ENCODE results near the gene ITGAD. TPM values are rescaled to one million over a fixed set of nuclear protein-coding genes. Genes with fewer than 3 reads are reported as not detected.

Gene ITGAD
- total RNA-seq, 1 donor from 2014 or later, result not detected

DNA sequence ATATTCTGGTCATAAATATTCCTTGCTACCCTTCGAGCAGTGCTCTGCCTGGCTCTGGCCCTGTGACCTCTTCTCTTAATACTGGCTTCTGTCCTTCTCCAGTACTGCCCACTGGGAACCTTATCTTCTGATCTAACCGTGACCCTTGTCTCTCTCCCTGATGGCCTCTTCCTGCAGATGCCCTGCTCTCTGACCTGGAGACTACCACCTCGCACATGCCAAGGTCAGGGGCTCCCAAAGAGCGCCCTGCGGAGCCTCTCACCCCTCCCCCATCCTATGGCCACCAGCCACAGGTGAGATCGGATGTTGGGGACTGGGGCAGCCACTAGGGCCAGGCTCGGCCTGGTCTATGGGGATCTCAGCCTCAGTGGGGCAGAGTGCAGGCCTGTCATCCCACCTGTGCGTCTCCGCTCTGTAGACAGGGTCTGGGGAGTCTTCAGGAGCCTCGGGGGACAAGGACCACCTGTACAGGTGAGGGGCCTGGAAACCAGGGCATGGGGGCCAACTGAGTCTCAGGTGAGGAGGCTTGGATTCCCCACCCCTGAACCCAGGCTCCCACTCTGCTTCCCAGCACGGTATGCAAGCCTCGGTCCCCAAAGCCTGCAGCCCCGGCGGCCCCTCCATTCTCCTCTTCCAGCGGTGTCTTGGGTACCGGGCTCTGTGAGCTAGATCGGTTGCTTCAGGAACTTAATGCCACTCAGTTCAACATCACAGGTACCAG lies 80.3 kb downstream of the ITGAD start:
- intact Hi-C loops (cut with micrococcal nuclease), result no loop called here

DNA sequence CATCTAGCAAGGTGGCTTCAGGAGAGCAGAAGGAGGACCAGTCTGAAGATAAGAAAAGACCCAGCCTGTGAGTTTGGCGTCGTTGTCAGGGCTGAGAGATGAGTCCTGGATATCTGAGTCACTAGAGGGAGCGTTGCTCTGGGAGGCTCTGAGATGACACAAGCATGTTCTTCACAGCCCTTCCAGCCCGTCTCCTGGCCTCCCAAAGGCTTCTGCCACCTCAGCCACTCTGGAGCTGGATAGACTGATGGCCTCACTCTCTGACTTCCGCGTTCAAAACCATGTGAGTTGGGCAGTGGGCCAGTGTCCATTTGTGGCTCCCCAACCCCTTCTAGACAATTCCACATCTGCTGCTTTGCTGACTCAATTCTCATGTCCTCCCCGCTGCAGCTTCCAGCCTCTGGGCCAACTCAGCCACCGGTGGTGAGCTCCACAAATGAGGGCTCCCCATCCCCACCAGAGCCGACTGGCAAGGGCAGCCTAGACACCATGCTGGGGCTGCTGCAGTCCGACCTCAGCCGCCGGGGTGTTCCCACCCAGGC lies 81.1 kb downstream of the ITGAD start:
- intact Hi-C loops (cut with micrococcal nuclease), result no loop called here

DNA sequence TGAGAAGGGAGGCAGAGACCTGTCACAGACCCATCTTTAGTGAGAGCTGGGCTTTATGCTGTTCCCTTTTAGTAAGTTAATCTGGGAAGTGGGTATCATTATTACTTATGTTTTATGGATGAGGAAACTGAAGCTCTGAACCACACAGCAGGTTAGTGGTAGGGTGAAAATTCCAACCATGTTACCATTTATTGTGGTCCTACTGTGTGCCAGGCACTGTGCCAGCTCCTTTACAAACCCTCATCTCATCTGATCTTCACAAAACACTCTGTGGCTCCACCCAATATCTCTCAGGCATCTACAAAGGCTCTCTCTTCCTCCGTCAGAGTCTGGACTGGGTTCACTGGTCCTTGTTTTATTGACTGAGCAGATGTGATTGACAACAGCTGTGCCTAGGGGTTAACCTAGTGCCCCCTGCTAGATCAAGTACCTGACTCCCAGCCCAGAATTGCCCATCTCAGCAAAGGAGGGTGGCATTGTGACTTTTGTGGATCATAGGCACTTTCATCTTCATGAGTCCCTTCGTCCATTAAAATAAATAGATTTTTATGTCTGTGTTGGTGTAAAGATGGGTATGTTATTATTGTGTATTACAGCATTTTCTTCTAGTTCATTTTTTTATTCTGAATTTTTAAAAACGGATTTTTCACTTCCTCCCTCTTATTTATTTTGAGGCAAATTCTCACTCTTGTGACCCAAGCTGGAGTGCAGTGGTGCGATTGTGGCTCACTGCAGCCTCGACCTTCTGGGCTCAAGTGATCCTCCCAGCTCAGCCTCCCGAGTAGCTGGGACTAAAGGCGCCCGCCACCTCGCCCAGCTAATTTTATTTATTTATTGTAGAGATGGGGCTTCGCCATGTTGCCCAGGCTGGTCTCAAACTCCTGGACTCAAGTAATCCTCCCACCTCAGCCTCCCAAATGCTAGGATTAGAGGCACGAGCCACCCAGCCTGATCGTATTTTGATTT lies 81.9 kb downstream of the ITGAD start:
- intact Hi-C loops (cut with micrococcal nuclease), result loop anchor here (5.0 kb wide), 3 partner anchors 48 to 392 kb away; partner anchors contain the start of gene COX6A2

DNA sequence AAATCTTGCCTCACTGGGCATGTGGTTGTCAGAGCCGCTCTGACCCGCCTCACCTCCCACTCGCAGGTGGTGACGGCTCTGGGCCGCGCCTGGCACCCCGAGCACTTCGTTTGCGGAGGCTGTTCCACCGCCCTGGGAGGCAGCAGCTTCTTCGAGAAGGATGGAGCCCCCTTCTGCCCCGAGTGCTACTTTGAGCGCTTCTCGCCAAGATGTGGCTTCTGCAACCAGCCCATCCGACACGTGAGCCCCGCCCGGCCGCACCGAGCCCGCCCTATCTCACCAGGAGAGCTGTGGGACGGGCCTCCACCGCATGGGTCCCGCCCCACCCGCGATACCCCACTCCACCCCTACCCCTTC lies 82.8 kb downstream of the ITGAD start:
- intact Hi-C loops (cut with micrococcal nuclease), result loop anchor here (1.0 to 5.0 kb wide), 5 partner anchors 11 to 391 kb away; partner anchors contain the start of gene COX6A2

Other genes with a start within 250 kb of the ITGAD start
- 1.1 and 2.1 TPM in 2 replicates for gene PRSS36, start 243.3 kb upstream of the ITGAD start, total RNA-seq
- 718 and 732 TPM in 2 replicates for gene FUS, start 213.2 kb upstream of the ITGAD start, total RNA-seq
- 96.1 and 98.3 TPM in 2 replicates for gene PYCARD, start 190.6 kb upstream of the ITGAD start, total RNA-seq
- 0.12 TPM in 1 of 2 replicates, not detected in the other for gene TRIM72, start 179.2 kb upstream of the ITGAD start, total RNA-seq
- not detected in 2 replicates for gene PYDC1, start 176.2 kb upstream of the ITGAD start, total RNA-seq
- 88.2 and 91.3 TPM in 2 replicates for gene ITGAM, start 133.4 kb upstream of the ITGAD start, total RNA-seq
- gene ITGAX, start 38.2 kb upstream of the ITGAD start, total RNA-seq, result 137 and 142 TPM in 2 replicates
- not detected in 2 replicates for gene COX6A2, start 35.0 kb downstream of the ITGAD start, total RNA-seq
- 0.22 and 0.24 TPM in 2 replicates for gene ZNF843, start 49.5 kb downstream of the ITGAD start, total RNA-seq
- 15.2 and 16.0 TPM in 2 replicates for gene ARMC5, start 66.2 kb downstream of the ITGAD start, total RNA-seq
- 0.56 and 0.78 TPM in 2 replicates for gene TGFB1I1, start 78.8 kb downstream of the ITGAD start, total RNA-seq
- not detected in 2 replicates for gene SLC5A2, start 89.8 kb downstream of the ITGAD start, total RNA-seq
- 40.0 and 45.7 TPM in 2 replicates for gene RUSF1, start 115.1 kb downstream of the ITGAD start, total RNA-seq
- gene AHSP, start 134.6 kb downstream of the ITGAD start, total RNA-seq, result not detected in 2 replicates